Activated CD8-positive, alpha-beta T cell treated with anti-CD3 and anti-CD28 coated beads for 36 hours (primary cell): ENCODE results near the gene TRPV5. TPM values are rescaled to one million over a fixed set of nuclear protein-coding genes. Genes with fewer than 3 reads are reported as not detected.

Experiments
- ATAC-seq: fragments of 200-7000 bp; cut with Tn5 transposase; one replicate; pipeline ENCODE4 v1.10.0; 2021; ENCODE audit warnings: mild to moderate bottlenecking, moderate library complexity
- CTCF ChIA-PET: fragments of 350-600 bp; sonication (Branson Sonifier 250); formaldehyde crosslinking; loops from one replicate; lab custom pipeline; 2021; ENCODE audit warnings: antibody characterized with exemption; lab: Charles Lee
- POLR2A ChIA-PET: fragments of 350-600 bp; sonication (Branson Sonifier 250); formaldehyde crosslinking; loops from one replicate; lab custom pipeline; 2021; ENCODE audit warnings: antibody characterized with exemption; lab: Charles Lee
- DNase-seq: peaks from one replicate; pipeline ENCODE4 v3.0.0-alpha.2; 2020
- H3K27ac Mint-ChIP-seq: one replicate; pipeline ENCODE4 v1.8.0; 2021; ENCODE audit warnings: mild to moderate bottlenecking, mixed read lengths
- H3K27me3 Mint-ChIP-seq: one replicate; pipeline ENCODE4 v1.8.0; 2021; ENCODE audit warnings: mixed read lengths
- H3K36me3 Mint-ChIP-seq: one replicate; pipeline ENCODE4 v1.8.0; 2021; ENCODE audit warnings: low read depth, mixed read lengths
- H3K4me1 Mint-ChIP-seq: one replicate; pipeline ENCODE4 v1.8.0; 2021; ENCODE audit warnings: low read depth, mixed read lengths
- H3K4me3 Mint-ChIP-seq: one replicate; pipeline ENCODE4 v1.8.0; 2021; ENCODE audit warnings: mild to moderate bottlenecking, moderate library complexity, mixed read lengths
- H3K9me3 Mint-ChIP-seq: one replicate; pipeline ENCODE4 v1.8.0; 2021; ENCODE audit warnings: mixed read lengths
- CTCF ChIP-seq: fragments of 200-600 bp; IDR thresholded peaks from one replicate; pipeline ENCODE4 v1.8.0; 2022; ENCODE audit warnings: antibody characterized with exemption, mild to moderate bottlenecking
- intact Hi-C: fragments of 100-400 bp; cut with micrococcal nuclease; formaldehyde crosslinking; loops from one replicate; pipeline ENCODE4 v1.10.0; 2022
- total RNA-seq, 2 experiments: library from RNA; stranded (reverse); gene quantifications; one replicate each; pipeline ENCODE4 v1.2.3, GENCODE V29; 2021

TRPV5 gene
- total RNA-seq, 2 experiments from 2014 or later: not detected

GRCh38 chr7:142914121-142914520 is 19.4 kb downstream of the TRPV5 start:
- no peaks in the 10 kb centered on the region for H3K9me3 Mint-ChIP-seq
- no peak for TF ChIP-seq CTCF
- H3K36me3 Mint-ChIP-seq: no peaks in the 10 kb centered on the region
- intact Hi-C loops: no loop called here
- ChIA-PET POLR2A (no interaction called here), CTCF (no interaction called here)
- ATAC-seq (no peak), DNase-seq (no peak)
- no peak overlapping the region for H3K4me3 Mint-ChIP-seq
- peaks cover 8% of the 10 kb centered on the region for H3K27me3 Mint-ChIP-seq
- H3K27ac Mint-ChIP-seq: no peak overlapping the region
- no peaks in the 10 kb centered on the region for H3K4me1 Mint-ChIP-seq

GRCh38 chr7:142913566-142913965 is 20.0 kb downstream of the TRPV5 start:
- Mint-ChIP-seq H3K27ac (no peak overlapping the region), H3K4me3 (no peak overlapping the region), H3K36me3 (no peaks in the 10 kb centered on the region), H3K27me3 (peaks cover 12% of the 10 kb centered on the region), H3K4me1 (no peaks in the 10 kb centered on the region), H3K9me3 (no peaks in the 10 kb centered on the region)
- no peak for TF ChIP-seq CTCF
- ATAC-seq (no peak), DNase-seq (no peak)
- CTCF ChIA-PET: no interaction called here
- intact Hi-C loops: no loop called here
- POLR2A ChIA-PET: no interaction called here

- ChIA-PET POLR2A (no interaction called here), CTCF (no interaction called here)
- Mint-ChIP-seq H3K4me1 (no peaks in the 10 kb centered on the region), H3K27me3 (peaks cover 12% of the 10 kb centered on the region), H3K9me3 (no peaks in the 10 kb centered on the region), H3K36me3 (no peaks in the 10 kb centered on the region), H3K27ac (no peak overlapping the region), H3K4me3 (no peak overlapping the region)
- ATAC-seq (no peak), DNase-seq (no peak)
- TF ChIP-seq CTCF: no peak
- intact Hi-C loops: no loop called here
Measured at GRCh38 chr7:142913051-142913450, 20.5 kb downstream of the TRPV5 start.

GRCh38 chr7:142910481-142910880 is 23.1 kb downstream of the TRPV5 start:
- Mint-ChIP-seq H3K4me3 (no peak overlapping the region), H3K27ac (no peak overlapping the region), H3K27me3 (peaks cover 13% of the 10 kb centered on the region), H3K36me3 (no peaks in the 10 kb centered on the region), H3K9me3 (no peaks in the 10 kb centered on the region), H3K4me1 (no peaks in the 10 kb centered on the region)
- DNase-seq (no peak), ATAC-seq (no peak)
- CTCF ChIA-PET: interaction anchor here (0.8 to 1.4 kb wide), 3 partner anchors 29 to 99 kb away, joined by 3 to 5 read pairs (median 4); no protein-coding TSS in a partner anchor
- POLR2A ChIA-PET: no interaction called here
- intact Hi-C loops: no loop called here
- TF ChIP-seq CTCF: no peak

- Mint-ChIP-seq H3K27me3 (peaks cover 13% of the 10 kb centered on the region), H3K4me1 (no peaks in the 10 kb centered on the region), H3K9me3 (no peaks in the 10 kb centered on the region), H3K4me3 (no peak overlapping the region), H3K36me3 (no peaks in the 10 kb centered on the region), H3K27ac (no peak overlapping the region)
- ChIA-PET CTCF (interaction anchor here (0.7 to 1.7 kb wide), 4 partner anchors 28 to 306 kb away, joined by 3 to 5 read pairs (median 4); no protein-coding TSS in a partner anchor), POLR2A (no interaction called here)
- no peak for ATAC-seq
- no peak for DNase-seq
- TF ChIP-seq CTCF: no peak
- intact Hi-C loops: no loop called here
Measured at GRCh38 chr7:142910031-142910433, 23.5 kb downstream of the TRPV5 start.
